Renal cortex interstitium (tissue), 15 donors: ENCODE data around the gene KLHL14. TPM values are rescaled to one million over a fixed set of nuclear protein-coding genes. Genes with fewer than 3 reads are reported as not detected.
A peak's percentile ranks its signal among the peaks of the same experiment; 100 is the strongest.
"Not testable (repeated sequence)": the region's sequence is repeated elsewhere in the genome, so short reads cannot be mapped to it uniquely, and the experiment has no call there.

Experiments
- DNase-seq, 11 donors: peaks; one replicate each; pipeline ENCODE4 v3.0.0-alpha.2; 2013; ENCODE audit warnings: low read depth in 9 of 11, low spot score in 4 of 11; ENCODE audit errors: extremely low read depth in 1 of 11
- long read RNA-seq, 16 experiments: transcript quantifications; one replicate each; lab custom pipeline, GENCODE V29; 2026
- polyA plus RNA-seq, 3 donors: library from polyadenylated mRNA; unstranded; fragments of 120-200 nt; gene quantifications; one replicate each; pipeline ENCODE4 v1.2.1, GENCODE V29; 2013; ENCODE audit not compliant: insufficient read length in 3 of 3

Gene KLHL14
- 10 to 100 TPM; 27.4 to 31.5 (median 28.0) TPM for polyA plus RNA-seq
- long read RNA-seq, donor 1, result 0 reads
- long read RNA-seq, donor 2, result 0 reads
- long read RNA-seq, donor 3, result 0 reads
- long read RNA-seq, donor 4, result 0 reads
- long read RNA-seq, donor 5, result 0 reads
- long read RNA-seq, donor 6, result 0 reads
- long read RNA-seq, donor 7, full-length matches to known transcripts, result 1 of 1 reads
- long read RNA-seq, donor 7, partial matches to known transcripts, result 0 of 1 reads
- long read RNA-seq, donor 7, other reads (novel, unspliced or antisense), result 0 of 1 reads
- long read RNA-seq, donor 8, result 0 reads
- long read RNA-seq, donor 9, result 0 reads
- long read RNA-seq, donor 10, full-length matches to known transcripts, result 1 of 6 reads
- long read RNA-seq, donor 10, partial matches to known transcripts, result 5 of 6 reads
- long read RNA-seq, donor 10, other reads (novel, unspliced or antisense), result 0 of 6 reads
- long read RNA-seq, donor 11, result 0 reads
- long read RNA-seq, donor 12, result 0 reads
- long read RNA-seq, donor 13, result 0 reads
- long read RNA-seq, donor 14, partial matches to known transcripts, result 5 of 5 reads
- long read RNA-seq, donor 14, other reads (novel, unspliced or antisense), result 0 of 5 reads
- long read RNA-seq, donor 15, result 0 reads
- long read RNA-seq, donor 16, full-length matches to known transcripts, result 1 of 10 reads
- long read RNA-seq, donor 16, partial matches to known transcripts, result 9 of 10 reads
- long read RNA-seq, donor 16, other reads (novel, unspliced or antisense), result 0 of 10 reads

DNA sequence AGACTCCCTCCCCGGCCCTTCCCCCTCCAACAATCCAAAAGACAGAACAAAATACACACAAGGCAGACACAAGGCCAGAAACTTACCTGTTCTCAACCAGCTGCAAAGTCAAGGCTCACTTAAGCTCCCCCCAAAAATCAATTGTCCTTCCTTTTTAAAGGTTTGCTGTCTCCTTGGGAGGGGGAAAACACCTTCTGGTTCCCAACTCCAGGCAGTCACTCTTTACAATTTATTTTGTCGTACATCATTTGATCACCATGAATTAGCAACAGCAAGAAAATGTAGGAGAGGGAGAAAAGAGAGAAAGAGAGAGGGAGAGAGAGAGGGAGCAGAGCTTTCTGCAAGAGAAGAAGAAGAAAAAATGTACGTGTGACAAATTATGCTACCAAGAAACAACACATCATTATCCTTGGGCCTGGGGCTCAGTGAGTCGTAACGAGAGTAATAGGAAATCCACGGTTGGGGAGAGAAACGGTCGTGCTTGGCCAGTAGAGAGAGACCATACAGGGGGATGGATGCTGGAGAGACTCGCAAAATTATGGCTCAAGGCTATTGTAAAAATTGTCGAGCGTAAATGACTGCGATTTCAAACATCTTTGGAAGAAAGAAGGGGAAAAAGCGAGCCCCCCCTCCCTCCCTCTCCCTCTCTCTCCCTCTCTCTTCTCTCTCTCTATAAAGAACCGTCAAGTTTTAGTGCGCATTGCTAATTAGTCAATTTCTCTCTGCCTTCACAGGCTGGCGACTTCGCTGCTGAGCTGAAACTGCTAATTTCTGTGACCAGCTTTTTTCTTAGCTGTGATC, at the start of gene KLHL14:
TSS of gene KLHL14 (minus strand) at position 443 of the 801 bp plus-strand sequence. CDS start 2,432 bp downstream, outside the sequence.
- peak in 6 of 11 donors; percentile 38 to 83 (median 62) for DNase-seq

GRCh38 chr18:32822197-32822596, 49.4 kb upstream of the KLHL14 start:
- no peak for DNase-seq

DNA sequence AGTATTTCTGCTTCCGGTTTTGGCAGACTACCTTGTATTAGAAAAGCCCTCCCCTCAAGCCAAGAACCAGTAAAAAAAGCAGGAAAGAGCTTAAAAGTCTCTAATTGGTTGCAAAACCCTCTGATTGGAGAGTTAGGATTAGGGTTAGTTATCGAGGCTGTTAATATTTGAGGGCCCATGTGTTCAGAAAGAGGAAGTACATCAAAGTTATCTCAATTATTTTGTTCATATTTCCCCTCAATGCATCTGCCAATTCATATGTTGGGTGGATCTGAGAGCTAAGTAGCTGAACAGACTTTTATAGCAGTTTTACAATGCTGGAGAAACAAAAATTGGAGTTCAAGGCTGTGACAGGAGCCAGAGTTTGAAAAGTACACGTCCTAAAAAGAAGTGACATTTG, 43.1 kb upstream of the KLHL14 start:
- no peak for DNase-seq

- no peak for DNase-seq
These were observed 39.5 kb upstream of the KLHL14 start for GRCh38 chr18:32812342-32812741.

- no peak for DNase-seq
These were observed 37.5 kb upstream of the KLHL14 start for GRCh38 chr18:32810314-32810713.

- DNase-seq, result no peak
These were observed 32.5 kb upstream of the KLHL14 start for GRCh38 chr18:32805354-32805753.

- no peak for DNase-seq
These were observed 31.5 kb upstream of the KLHL14 start for GRCh38 chr18:32804134-32804888.

- DNase-seq, result peak in 7 of 11 donors; percentile 17 to 80 (median 60)
These were observed 30.7 kb upstream of the KLHL14 start for GRCh38 chr18:32803568-32803967.

GRCh38 chr18:32802591-32803451, 30.0 kb upstream of the KLHL14 start:
- DNase-seq, result peak in 2 of 11 donors; percentile 17 to 20

GRCh38 chr18:32801228-32801627, 28.4 kb upstream of the KLHL14 start:
- peak in 4 of 11 donors; percentile 15 to 50 (median 33) for DNase-seq

- DNase-seq, result no peak
These were observed 25.6 kb upstream of the KLHL14 start for GRCh38 chr18:32798209-32798960.

DNA sequence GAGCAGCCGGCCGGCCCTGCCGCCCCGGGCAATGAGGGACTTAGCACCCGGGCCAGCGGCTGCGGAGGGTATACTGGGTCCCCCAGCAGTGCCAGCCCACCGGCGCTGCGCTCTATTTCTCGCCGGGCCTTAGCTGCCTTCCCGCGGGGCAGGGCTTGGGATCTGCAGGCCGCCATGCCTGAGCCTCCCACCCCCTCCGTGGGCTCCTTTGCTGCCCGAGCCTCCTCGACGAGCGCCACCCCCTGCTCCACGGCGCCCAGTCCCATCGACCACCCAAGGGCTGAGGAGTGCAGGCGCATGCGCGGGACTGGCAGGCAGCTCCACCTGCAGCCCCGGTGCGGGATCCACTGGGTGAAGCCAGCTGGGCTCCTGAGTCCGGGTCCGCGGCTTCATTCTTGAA, 21.8 kb upstream of the KLHL14 start:
- not testable (repeated sequence) for DNase-seq

GRCh38 chr18:32779010-32779409, 6.2 kb upstream of the KLHL14 start:
- DNase-seq, result no peak

DNA sequence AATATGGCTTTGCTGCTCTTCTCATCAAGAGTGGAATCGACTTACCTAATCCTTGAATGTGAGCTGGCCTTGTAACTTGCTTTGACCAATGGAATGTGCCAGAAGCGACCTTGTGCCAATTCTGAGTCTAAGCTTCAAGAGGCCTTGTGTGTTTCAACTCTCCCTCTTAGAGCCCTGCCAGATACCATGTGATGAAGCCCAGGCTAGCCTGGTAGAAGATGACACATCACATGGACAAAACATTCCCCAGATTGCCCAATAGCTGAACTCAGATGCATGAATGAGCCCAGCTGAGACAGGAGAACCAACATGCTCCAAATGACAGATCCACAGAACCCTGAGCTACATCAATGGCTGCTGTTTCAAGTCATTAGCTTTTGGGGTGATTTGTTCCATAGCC, 4.2 kb upstream of the KLHL14 start:
- DNase-seq, result no peak

GRCh38 chr18:32776561-32776960, 3.7 kb upstream of the KLHL14 start:
- no peak for DNase-seq

GRCh38 chr18:32775628-32776027, 2.8 kb upstream of the KLHL14 start:
- no peak for DNase-seq

- DNase-seq, result peak in 3 of 11 donors; percentile 9 to 36 (median 15)
These were observed 524 bp upstream of the KLHL14 start for GRCh38 chr18:32773382-32773712.
